ENCODE data around the gene FAM110A.
"Not testable (repeated sequence)": the region's sequence is repeated elsewhere in the genome, so short reads cannot be mapped to it uniquely, and the experiment has no call there.

The FAM110A gene

DNA sequence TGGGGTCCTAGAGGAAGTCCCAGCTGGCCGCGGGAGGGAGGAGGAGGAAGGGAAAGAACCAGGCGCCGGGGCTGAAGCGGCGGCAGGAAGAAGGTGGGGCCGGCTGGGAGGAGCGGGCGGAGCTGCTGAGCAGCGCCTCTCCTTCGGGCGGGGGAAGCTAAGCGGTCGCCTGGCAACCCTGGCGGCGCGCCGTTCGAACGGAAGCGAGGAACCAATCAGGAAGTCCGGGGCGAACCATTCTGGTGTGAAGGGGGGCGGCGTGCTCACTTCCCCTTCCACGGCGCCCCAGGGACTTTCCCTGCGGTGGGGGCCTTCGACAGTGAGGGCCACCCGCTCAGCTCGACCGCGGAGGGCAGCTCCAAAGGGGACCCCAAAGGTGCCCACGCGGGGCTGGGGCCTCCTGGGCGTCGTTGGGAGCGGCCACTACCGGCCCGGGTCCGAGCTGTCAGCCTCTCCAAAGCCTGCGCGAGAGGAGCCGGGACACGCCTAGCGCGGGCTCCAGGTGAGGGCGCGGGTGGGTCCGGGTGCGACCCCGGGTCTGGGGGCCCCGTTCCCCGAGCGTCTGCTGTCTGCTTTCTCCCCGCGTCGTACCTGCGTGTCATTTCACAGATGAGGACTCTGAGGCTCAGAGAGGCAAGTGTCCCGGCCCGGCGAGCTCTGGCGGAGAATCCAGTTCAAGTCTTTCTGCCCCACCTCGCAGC, at the start of gene FAM110A:
Gene FAM110A, plus strand, starts transcription at position 266 of the 701 bp plus-strand sequence. CDS start 11,090 bp downstream, outside the sequence.
- DNase-seq, result peak; percentile 96

DNA sequence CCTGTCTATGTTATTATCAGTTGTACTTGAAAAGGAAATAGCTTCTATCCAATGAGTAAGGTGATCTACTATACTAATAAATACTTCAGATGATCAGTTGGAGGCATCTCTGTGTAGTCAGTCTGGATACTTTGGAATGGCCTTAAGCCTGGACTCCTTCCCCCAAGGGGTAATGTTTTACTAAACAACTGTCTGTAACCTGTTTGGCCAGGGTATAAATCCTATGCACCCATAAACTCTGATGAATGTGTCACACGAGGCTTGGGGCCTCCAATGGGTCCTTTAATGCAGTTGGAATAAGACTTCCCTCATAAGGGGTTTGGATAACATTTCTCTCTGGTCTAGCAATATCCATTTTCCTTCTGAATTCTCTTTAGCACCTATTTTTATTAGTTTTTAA, 45.7 kb upstream of the FAM110A start:
- no peak for DNase-seq

DNA sequence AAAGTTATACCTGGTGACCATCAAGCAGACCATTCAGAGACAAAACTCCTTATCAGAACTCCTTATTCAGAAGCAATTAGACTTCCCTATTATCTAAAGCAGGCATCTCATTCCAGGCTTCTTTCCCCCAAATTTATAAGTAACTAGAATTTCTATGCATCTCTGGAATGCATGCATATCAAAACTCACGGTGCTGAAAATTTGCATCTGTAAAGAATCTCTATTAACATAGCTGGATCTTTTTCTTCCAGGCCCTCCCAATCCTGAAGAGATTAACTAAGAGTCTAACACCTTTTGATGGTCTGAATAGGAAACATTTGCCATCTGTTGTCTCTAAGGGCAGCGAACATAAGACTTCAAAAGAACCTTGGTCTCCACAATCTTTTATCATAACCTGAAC, 42.5 kb upstream of the FAM110A start:
- no peak for DNase-seq

DNA sequence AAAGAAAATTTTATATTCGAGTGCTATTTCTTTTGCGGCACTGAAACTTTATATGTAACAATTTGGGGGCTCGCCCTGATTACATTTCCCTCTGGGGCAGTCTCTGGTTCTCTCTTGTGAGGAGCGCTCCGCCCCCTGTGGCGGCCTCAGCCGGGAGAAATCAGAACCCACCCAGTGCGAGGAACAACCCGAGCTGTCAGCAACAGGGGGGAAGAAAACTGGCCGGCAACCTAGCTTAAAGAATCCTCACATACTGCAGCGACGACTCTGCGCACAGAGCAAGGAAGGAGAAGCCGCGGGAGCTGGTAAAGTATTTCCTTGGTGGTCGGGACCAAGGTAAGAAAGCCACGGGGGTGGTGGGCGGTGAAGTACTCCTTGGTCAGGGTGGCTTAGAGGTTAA, 41.3 kb upstream of the FAM110A start:
- no peak for DNase-seq

DNA sequence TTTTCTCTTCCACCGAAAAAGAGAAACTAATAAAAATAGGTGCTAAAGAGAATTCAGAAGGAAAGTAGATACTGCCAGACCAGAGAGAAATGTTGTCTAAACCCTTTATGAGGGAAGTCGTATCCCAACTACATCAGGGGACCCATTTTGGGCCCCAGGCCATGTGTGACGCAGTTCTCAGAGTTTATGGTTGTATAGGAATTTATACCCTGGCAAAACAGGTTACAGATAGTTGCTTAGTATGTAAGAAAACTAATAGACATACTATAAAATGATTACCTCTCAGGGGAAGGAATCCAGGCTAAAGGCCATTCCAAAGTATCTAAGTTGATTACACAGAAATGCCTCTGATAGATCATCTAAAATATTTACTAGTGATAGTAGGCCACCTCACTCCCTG, 36.6 kb upstream of the FAM110A start:
- no peak for DNase-seq

DNA sequence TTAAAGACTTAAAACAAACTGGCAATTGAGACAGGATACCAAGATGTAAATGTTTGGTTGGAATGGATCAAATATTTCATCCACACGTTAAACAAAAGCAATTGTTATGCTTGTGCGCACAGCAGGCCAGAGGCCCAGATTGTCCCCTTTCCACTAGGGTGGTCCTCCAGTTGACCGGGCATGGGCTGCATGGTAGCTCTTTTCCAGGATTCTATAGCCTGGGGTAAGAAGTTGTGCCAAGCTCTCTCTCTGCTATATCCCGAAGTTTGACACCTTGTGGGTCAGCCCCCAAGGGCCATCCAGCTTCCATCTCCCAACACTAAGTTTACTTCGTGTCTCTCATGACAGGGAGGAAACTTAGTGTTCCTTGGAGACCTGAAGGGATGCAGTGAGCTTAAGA, 34.8 kb upstream of the FAM110A start:
- DNase-seq, result not testable (repeated sequence)

DNA sequence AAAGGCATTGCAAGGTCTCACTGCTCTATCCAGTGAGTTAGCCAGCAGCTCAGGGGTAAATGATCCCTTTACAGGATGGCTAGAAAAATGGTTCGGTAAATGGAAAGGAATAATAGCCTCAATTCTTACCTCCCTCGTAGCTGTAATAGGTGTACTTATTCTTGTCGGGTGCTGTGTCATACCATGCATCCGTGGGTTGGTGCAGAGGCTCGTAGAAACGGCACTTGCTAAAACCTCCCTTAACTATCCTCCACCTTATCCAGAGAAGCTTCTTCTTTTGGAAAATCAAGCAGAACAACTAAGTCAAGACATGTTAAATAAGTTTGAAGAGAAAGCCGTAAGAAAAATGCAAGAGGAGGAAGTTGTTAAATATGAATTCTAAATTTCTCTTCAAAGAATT, 33.5 kb upstream of the FAM110A start:
- DNase-seq, result not testable (repeated sequence)

DNA sequence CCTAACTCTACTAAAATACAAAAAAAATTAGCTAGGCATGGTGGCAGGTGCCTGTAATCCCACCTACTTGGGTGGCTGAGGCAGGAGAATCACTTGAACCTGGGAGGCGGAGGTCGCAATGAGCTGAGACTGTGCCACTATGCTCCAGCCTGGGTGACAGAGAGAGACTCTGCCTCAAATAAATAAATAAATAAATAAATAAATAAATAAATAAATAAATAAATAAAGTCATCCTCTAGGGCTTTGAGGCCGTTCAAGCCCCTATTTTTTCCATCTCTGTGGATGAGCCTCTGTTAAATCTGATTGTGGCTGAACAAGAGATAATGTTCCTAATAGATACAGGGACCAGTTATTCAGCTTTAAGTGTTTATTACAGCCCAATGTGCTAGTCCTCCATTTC, 31.8 kb upstream of the FAM110A start:
- no peak for DNase-seq

DNA sequence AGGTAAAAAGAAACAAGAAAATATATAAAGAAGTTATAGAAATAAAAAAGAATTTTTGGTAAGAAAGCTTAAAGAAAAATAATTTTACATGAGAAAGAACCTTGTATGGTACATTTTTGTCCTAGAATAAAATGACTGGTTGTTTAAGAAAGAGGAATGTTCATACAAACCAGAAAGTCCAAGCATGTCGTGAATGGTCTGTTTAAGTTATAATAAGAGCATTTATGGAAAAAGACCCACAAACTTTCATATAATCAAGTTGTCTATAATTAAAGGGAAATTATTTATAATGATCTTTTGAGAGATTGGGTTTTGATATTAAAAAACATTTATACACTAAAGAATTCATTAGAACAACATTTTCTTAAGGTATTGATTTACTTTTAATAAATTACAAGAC, 27.8 kb upstream of the FAM110A start:
- DNase-seq, result no peak

DNA sequence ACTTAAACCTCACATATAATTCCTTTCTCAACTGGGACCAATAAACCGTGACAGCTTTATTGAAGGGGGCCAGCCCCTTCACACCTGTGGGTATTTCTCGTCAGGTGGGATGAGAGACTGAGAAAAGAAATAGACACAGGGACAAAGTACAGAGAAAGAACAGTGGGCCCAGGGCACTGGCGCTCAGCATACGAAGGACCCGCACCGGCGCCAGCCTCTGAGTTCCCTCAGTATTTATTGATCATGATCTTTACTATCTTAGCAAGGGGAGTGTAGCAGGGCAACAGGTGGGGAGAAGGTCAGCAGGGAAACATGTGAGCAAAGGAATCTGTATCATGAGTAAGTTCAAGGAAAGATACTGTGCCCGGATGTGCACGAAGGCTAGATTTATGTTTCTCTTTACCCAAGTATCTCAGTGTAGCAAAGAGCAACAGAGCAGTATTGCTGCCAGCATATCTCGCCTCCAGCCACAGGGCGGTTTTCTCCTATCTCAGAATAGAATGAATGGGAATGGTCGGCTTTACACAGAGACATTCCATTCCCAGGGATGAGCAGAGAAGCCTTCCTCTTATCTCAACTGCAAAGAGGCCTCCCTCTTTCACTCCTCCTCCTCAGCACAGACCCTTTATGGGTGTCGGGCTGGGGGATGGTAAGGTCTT, 21.6 kb upstream of the FAM110A start:
- DNase-seq, result not testable (repeated sequence)

DNA sequence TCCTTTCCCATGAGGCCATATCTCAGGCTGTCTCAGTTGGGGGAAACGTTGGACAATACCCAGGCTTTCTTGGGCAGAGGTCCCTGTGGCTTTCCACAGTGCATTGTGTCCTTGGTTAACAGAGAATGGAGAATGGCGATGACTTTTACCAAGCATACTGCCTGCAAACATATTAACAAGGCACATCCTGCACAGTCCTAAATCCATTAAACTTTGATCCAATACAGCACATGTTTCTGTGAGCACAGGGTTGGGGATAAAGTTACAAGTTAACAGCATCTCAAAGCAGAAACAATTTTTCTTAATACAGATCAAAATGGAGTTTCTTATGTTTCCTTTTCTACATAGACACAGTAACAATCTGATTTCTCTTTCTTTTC, 21.1 kb upstream of the FAM110A start:
- not testable (repeated sequence) for DNase-seq

DNA sequence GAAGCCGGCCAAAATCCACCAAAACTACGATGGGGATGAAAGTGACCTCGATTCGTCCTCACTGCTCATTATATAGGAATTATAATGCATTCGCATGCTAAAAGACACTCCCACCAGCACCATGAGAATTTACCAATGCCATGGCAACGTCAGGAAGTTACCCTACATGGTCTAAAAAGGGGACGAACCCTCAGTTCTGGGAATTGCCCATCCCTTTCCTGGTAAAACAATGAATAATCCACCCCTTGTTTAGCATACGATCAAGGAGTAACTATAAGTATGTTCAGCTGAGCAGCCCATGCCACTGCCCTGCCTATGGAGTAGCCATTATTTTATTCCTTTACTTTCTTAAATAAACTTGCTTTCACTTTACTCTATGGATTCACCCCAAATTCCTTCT, 20.1 kb upstream of the FAM110A start:
- DNase-seq, result no peak

DNA sequence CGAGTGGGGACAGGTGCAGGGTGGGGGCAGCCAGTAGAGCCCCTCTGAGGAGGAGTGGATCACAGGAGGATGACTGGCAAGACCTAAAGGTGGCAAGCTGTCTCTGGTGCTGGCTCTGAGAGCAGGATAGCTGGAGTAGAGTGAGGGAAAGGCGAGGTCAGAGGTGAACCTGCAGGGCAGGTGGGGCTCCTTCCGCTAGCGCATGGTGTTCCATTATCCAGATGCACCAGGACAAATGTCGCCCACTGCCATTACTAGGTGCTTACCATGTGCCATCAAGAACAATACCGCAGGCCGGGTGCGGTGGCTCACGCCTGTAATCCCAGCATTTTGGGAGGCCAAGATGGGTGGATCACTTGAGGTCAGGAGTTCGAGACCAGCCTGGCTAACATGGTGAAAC, 18.3 kb upstream of the FAM110A start:
- no peak for DNase-seq

DNA sequence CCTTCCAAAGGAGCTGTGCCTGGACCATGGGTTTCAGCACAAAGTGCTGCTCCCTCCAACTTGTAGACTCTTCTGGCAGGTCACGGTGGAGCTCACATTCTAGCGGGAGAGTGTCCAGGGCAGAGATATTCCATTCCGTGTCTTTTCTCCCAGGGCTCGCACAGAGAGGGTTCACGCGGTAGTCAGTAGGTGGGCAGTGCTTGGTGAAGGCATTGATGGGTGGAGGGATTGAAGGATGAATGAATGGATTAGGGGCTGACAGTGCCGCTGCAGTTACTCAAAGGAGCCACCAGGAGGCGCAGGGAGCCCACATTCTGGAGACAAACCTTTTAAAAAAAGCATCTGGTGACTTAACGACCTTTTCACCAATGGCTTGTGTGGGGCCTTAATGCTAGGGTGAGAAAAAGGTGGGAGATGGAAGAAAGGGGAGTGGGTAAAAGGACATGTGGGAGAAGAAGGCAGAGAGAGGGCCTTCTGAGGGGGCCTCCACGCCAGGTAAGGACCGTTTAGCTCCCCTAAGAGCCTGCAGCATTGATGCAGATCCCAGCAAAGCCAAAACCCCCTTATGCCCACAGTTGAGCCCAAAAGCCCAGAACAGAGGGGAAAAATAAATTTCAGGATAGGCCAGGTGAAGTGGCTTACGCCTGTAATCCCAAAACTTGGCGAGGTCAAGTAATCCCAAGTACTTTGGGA, 17.5 kb upstream of the FAM110A start:
- DNase-seq, result peak; percentile 71

DNA sequence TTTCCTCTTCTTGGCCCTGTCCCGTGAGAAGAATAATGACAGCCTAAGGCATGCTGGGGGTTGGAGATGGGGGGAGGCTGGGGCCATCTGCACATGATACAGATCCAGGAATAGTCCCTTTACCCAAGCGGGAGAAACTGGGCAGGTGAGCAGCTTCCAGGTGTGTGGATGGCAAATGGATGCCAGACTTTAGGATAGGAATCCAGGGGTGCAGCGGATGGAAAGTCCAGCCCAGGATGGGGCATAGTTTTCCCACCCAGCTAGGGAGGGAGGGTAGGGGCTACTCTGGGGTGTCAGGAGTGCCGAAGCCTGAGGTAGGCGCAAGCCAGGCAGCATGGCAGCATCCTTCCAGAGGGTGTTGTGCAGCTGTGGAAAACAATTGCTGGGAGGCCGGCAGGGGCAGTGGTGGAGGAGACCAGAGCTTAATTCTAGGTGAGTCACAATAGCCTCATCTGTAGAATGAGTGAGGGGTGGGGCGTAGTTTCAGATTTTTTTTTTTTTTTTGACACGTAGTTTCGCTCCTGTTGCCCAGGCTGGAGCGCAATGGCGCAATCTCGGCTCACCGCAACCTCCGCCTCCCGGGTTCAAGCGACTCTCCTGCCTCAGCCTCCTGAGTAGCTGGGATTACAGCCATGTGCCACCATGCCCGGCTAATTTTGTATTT, 15.4 kb upstream of the FAM110A start:
- no peak for DNase-seq

DNA sequence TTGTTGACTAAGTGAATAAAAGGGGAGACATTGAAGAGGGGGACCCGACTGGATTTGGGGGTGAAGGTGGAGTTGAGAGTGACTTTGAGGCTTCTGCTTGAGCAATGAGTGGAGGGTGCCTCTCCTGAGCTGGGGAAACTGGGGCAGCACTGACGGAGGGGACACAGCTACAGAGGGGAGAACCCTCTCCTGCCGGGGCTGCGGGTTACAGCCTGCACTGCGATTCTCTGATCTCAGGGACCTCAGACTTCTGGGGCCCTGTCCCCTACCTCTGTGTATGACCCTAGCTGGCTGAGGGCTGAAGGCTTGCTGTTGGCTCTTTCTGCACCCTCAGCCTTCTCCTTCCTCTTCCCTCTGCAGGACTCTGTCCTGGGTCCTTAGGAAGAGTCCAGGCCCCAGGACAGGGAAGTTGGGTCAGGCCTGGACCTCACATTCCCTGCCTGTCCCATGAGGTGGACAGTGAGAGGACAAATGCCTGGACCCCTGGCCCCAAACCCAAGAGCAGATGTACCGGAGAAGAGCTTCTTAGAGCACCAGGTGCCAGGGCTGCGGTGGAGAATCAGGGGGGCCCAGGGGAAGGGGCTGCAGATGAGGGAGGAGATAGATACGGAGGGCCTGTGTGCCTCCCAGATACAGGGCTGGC, 13.7 kb upstream of the FAM110A start:
- no peak for DNase-seq

DNA sequence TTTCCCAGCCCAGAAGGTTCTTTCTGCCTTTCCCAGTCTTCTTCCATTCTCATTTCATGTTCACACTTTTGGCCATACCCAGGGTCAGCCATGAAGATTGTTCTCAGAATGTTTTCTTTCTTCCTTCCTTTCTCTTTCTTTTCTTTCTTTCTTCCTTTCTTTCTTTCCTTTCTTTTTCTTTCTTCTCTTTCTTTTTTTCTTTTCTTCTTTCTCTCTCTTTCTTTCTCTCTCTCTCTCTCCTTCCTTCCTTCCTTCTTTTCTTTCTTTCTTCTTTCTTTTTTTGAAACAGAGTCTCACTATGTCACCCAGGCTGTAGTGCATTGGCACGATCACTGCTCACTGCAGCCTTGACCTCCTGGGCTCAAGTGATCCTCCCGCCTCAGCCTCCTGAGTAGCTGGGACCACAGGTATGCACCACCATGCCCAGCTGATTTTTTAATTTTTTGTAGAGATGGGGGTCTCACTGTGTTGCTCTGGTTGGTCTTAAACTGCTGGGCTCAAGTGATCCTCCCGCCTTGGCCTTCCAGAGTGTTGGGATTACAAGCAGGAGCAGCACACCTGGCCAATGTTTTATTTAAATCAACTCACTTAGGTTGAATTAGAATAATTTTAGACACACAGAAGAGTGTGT, 13.1 kb upstream of the FAM110A start:
- DNase-seq, result no peak

DNA sequence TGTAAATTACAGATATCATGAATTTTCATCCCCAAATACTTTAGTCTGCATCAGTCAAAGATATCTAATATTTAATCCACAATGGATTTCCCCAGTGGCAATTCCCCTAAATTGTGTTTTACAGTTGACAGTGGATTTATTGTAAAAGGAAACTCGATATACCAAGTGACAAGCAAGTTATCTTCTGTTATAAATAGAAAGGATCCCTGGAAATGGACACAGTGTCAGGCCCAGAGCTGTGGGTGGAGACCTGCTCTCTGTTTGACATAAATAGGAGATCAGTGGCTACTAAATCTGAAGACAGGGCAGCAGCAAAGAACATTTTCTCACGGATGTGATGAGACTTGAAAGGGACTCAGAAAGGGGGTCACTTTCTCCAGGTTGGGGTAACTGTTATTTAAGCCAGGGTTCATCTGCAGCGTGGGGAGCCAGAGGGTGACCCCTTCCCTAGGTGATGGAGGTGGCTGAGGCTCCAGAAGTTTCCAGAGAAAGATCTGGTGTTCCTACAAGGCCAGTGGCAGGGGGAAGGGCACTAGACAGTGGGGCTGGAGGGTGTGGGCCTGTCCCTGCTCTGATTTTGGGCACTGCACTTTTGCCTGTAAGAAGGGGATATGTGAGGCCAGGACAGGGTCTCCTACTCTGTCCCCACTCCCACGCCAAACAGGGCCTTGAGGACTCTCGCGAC, 12.3 kb upstream of the FAM110A start:
- no peak for DNase-seq

DNA sequence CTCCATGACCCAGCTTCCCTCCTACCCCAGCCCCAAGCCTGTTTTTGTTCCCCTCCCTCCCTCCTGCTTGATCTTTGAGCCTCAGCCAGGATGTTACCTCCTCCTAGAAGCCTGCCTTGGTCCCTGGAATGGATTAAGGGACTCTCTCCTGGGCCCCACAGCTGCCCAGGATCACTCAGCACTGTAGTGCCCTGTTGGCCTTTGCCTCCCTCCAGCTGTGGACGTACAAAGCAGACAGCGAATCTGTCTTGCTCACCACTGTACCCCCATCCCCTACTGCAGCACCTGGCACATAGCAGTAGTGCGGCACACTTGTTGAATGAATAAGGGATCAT, 11.8 kb upstream of the FAM110A start:
- DNase-seq, result no peak

DNA sequence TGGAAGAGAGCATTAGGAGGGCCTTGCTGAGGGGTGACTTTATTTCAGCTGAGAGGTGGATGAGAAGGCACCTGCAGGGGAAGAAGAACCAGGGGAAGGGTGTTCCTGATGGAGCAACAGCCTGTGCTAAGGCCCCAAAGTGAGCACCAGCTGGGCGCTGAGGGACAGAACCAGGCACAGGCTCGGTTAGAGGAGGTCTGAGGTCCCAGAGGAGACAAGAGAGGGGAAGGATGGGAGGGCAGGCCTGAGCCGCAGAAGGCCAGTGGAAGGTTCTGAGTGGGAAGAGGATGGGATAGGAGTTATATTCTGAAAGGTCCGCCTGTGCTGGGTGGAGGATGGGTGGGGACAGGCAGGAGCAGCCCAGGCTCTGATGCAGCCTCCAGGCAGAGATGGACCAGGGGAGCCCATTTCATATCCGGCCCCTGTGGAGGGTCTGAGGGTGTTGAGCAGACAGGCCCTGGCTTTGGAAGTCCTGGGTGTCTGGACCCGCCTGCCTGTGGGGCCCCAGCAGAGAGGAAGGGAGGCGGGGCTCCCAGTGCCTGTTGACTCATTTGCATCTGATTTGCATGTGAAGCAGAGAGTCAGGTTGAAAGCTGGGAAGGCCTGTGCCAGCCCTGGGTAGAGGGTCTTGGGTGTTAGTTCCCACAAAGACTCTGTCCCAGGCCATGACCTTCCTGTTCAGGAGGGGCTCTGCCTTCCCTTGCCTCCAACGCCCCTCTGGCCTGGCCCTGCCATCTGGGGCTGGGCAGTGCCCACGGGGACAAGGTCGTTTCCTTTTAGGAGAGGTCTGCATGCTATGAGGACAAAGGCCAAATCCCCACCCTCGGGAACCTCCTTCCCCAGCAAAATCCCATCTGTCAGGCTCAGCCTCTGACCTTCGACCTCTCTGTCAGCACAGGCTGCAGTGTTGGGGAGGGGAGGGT, 10.6 kb upstream of the FAM110A start:
- no peak for DNase-seq

DNA sequence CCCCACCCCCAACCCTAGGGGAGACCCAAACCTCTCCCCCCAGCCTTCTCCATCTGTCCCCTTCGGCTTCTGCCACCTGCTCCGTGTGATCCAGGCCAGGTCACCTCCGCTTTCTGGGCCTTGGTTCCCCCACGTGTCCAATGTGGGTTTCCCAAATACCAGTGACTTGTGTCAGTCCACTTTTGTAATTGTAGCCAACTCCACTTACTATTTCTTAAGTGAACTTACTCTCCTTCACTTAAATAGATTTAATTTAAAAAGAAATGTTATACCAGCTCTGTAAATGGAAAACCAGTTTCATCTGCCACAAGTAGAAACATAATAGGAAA, 10.0 kb upstream of the FAM110A start:
- DNase-seq, result no peak

All from stimulated activated CD4-positive, alpha-beta T cell treated with anti-CD3 and anti-CD28 coated beads, Interleukin-15, amount 100 ng/mL, for 24 hours (primary cell).